SK-N-MC (cell line): Measurements from ENCODE around the gene ESYT2.

Experiments used
- EZH2 ChIP-seq: fragments of 200-600 bp; sonication (generic); IDR thresholded peaks from one replicate; pipeline ENCODE4 v1.6.1; 2017; ENCODE audit warnings: antibody characterized with exemption
- FOXP2 ChIP-seq: optimal IDR thresholded peaks from 2 replicates; pipeline ENCODE3; 2011; ENCODE audit warnings: mild to moderate bottlenecking, moderate library complexity; ENCODE audit not compliant: insufficient read depth; ENCODE audit errors: extremely low read length, control extremely low read depth
- POLR2AphosphoS5 ChIP-seq: IDR thresholded peaks from 2 replicates; pipeline ENCODE4 v1.6.1; 2012; ENCODE audit warnings: mild to moderate bottlenecking, low read depth, low read length, borderline replicate concordance

GRCh38 chr7:158827411-158828132, 1.7 kb downstream of the ESYT2 start:
- no peak for TF ChIP-seq EZH2
- TF ChIP-seq POLR2AphosphoS5: no peak
- TF ChIP-seq FOXP2: no peak
